Renal cortex interstitium (tissue), 11 donors: ENCODE results near the gene HSPA6. TPM values are rescaled to one million over a fixed set of nuclear protein-coding genes. Genes with fewer than 3 reads are reported as not detected.
"Not testable (repeated sequence)": the region's sequence is repeated elsewhere in the genome, so short reads cannot be mapped to it uniquely, and the experiment has no call there.

Experiments used
- DNase-seq, 11 donors: peaks; one replicate each; pipeline ENCODE4 v3.0.0-alpha.2; 2013; ENCODE audit warnings: low read depth in 9 of 11, low spot score in 4 of 11; ENCODE audit errors: extremely low read depth in 1 of 11
- polyA plus RNA-seq, 3 donors: library from polyadenylated mRNA; unstranded; fragments of 120-200 nt; gene quantifications; one replicate each; pipeline ENCODE4 v1.2.1, GENCODE V29; 2013; ENCODE audit not compliant: insufficient read length in 3 of 3

Gene HSPA6
- polyA plus RNA-seq, 3 donors = 0.20 to 1.3 (median 0.33) TPM

- DNase-seq = not testable (repeated sequence)
Measured at GRCh38 chr1:161553631-161554030, 29.3 kb downstream of the HSPA6 start.

DNA sequence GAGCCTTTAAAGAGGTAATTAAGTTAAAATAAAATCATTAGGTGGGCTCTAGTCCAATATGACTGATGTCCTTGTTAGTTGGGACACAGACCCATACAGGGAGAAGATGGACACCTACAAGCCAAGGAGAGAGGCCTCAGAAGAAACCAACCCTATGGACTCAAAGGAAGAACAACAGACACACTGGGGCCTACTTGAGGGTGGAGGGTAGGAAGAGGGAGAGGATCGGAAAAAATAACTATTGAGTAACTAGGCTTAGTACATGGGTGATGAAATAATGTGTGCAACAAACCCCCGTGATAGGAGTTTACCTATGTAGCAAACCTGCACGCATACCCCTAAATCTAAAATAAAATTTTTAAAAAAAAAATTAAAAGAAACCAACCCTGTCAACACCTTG lies 30.0 kb downstream of the HSPA6 start:
- not testable (repeated sequence) for DNase-seq

GRCh38 chr1:161554815-161555417 lies 30.6 kb downstream of the HSPA6 start:
- DNase-seq = not testable (repeated sequence)

DNA sequence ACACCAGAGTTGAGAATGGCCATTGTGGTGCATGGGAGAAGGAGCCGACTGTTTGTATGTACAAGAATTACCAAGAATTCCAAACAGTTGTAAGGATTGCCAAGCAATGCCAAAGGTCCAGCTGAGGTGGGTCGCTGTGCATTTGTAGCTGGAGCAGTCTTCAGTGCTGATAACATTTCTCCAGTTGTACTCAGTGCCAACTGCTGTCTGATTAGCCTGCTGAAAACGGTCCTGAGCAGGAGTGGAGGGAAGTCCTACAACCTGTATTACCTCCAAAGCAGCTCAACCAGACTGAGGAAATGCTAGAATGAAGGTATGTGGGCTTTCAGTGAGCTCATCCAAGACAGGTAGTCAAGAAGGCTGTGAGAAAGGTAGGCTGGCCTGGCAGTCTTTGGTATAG lies 31.8 kb downstream of the HSPA6 start:
- not testable (repeated sequence) for DNase-seq

GRCh38 chr1:161556990-161557389 lies 32.6 kb downstream of the HSPA6 start:
- DNase-seq = not testable (repeated sequence)

- DNase-seq = not testable (repeated sequence)
Measured at GRCh38 chr1:161557506-161558450, 33.4 kb downstream of the HSPA6 start.

DNA sequence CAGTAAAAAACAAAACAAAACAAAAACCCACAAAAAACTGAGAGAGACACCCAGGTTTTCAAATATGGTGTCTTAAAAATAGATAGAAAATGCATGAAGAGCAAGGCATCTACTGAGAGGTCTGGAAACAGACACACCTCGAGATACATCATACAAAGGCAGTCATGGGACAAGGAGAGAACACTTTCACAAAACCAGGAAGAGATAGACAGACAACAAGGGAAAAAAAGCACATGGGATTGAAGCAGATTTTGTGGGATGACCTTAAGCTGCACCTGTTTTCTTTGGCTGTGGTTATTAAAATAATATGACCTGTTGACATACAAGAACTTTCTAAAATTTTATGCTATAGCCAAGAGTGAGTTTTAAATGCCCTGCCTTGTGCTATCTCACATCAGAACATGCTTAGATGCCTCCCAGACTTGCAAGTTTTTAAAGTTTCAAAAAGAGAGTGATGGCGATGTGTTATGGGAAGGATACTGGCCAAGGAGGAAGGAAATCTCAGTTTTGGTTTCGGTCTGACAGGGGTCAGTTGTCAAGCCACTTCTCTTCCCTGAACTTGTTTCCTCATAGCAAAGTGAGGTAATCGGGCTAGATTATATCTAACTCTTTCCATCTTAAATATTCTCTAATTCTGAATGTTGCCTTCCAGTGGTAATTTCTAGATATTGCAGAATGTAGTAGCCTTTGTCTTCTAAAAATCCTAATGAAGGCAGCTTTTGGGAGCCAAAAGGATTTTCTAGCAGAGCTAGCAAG lies 36.8 kb downstream of the HSPA6 start:
- DNase-seq = not testable (repeated sequence)

- DNase-seq = not testable (repeated sequence)
Measured at GRCh38 chr1:161562441-161562840, 38.1 kb downstream of the HSPA6 start.

GRCh38 chr1:161563522-161563921 lies 39.2 kb downstream of the HSPA6 start:
- not testable (repeated sequence) for DNase-seq

DNA sequence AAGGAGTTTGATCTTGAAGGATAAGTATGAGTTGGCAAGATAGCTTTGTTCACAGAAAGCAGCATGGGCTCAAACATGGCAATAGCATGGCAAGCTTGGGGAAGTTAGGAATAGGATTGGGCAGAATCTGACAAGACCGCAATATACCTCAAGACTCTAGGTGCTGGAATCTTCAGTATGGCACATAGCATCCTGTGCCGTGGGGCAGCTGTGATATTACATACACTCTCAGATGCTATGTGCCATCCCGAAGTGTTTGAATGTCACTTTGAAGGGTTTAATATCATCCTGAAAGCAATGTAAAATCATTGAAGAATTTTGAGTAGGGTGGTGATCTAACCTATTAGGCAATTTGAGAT lies 42.2 kb downstream of the HSPA6 start:
- DNase-seq = not testable (repeated sequence)

DNA sequence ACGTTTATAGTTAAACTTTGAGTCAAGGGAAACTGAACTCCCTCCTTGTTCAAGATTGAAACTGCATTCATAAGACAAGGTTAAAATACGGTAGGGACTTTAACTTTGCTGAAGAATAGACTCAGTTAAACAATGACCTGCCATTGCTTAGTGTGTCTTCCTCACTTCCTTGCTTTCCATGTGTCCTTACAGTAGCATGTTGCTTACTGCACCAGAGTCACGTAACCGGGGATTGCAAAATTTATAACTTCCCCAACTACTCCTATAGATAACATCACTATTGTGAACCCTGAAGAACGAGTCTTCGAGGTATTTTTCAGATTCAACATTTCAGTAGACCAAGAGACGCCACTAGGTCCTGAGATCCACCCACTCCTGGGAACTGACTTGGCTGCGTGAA lies 47.4 kb downstream of the HSPA6 start:
- DNase-seq = not testable (repeated sequence)

Other genes with a start within 250 kb of the HSPA6 start
- 1 to 10 TPM; 2.2 to 5.1 (median 3.8) TPM for gene MPZ, start 214.6 kb upstream of the HSPA6 start, polyA plus RNA-seq
- gene SDHC, start 210.2 kb upstream of the HSPA6 start, polyA plus RNA-seq = 100 to 1,000 TPM; 257 to 303 (median 265) TPM
- 10 to 100 TPM; 11.2 to 15.2 (median 11.6) TPM for gene CFAP126, start 156.7 kb upstream of the HSPA6 start, polyA plus RNA-seq
- gene FCGR2A, start 19.1 kb upstream of the HSPA6 start, polyA plus RNA-seq = 10 to 100 TPM in 1 of 3 donors, 1 to 10 TPM in 2; 6.3 to 12.4 (median 8.0) TPM
- gene FCGR3A, start 25.3 kb downstream of the HSPA6 start, polyA plus RNA-seq = 1 to 10 TPM; 1.6 to 2.7 (median 2.6) TPM
- gene FCGR3B, start 106.6 kb downstream of the HSPA6 start, polyA plus RNA-seq = 1 to 10 TPM in 1 of 3 donors, under 1 TPM in 2; 0.45 to 1.1 (median 0.64) TPM
- under 1 TPM; 0.38 to 0.73 (median 0.56) TPM for gene FCGR2B, start 138.6 kb downstream of the HSPA6 start, polyA plus RNA-seq
- under 1 TPM; 0.20 to 0.45 (median 0.22) TPM for gene FCRLA, start 182.7 kb downstream of the HSPA6 start, polyA plus RNA-seq
- 1 to 10 TPM; 3.9 to 5.4 (median 5.4) TPM for gene FCRLB, start 197.0 kb downstream of the HSPA6 start, polyA plus RNA-seq
- gene DUSP12, start 225.2 kb downstream of the HSPA6 start, polyA plus RNA-seq = 10 to 100 TPM; 37.0 to 47.9 (median 40.6) TPM
- 10 to 100 TPM; 29.8 to 33.8 (median 30.1) TPM for gene ATF6, start 241.8 kb downstream of the HSPA6 start, polyA plus RNA-seq